Erythroblast (primary cell): ENCODE results near the gene MYO18A.
A peak's percentile ranks its signal among the peaks of the same experiment; 100 is the strongest.

ENCODE experiments used
- DNase-seq, 2 experiments: peaks; one replicate each; lab custom pipeline; 2025; lab: John Stamatoyannopoulos, UW
- GATA1 ChIP-seq: IDR thresholded peaks from 2 replicates; pipeline ENCODE4 v1.6.1; 2011; ENCODE audit warnings: low read depth, mild to moderate bottlenecking, control low read depth, low read length, moderate library complexity
- POLR2A ChIP-seq: IDR thresholded peaks from 2 replicates; pipeline ENCODE4 v1.6.1; 2011; ENCODE audit warnings: mild to moderate bottlenecking, low read length

MYO18A gene

DNA sequence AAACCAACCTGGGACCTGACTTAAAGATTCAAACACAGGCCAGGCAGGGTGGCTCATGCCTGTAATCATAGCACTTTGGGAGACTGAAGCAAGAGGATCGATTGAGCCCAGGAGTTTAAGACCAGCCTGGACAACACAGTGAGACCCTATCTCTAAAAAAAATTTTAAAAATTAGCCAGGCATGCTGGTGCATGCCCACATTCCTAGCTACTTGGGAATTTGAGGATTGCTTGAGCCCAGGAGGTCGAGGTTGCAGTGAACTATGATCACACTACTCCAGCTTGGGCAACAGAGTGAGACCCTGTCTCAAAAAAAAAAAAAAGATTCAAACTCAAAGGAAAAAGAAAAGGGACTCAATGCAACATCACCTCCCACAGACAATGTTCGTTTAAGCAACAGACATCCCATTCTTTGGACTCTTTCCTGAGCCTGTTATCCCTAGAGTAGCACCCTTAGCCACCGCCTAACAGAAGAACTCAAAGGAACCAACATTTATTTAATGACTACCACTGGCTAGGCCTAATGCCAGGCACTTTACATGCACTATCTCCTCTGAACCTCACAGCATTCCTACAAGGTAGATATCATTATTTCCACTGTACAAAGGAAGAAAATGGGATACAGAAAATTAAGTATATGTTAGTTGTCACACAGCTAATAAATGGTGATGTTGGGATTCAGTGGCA is 12.7 kb downstream of the MYO18A start:
- no peak for TF ChIP-seq GATA1
- TF ChIP-seq POLR2A = no peak
- DNase-seq = no peak

DNA sequence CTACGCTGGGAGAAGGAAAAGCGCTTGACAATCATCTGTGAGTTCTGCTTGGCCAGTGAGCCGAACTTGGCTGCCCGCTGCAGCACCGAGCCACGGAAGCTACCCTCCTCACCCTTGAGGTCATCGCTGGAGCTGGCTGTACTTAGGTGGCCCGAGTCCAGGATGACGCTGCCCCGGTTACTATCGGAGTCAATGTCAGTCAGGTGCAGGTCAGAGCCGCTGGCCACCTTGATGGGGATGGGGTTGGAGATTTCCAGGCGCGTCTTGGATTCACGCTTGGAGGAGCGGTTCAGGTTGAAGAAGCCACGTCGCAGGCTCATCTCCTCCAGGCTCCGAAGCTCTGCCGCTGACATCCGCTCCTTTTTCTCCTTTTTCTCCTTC is 13.7 kb downstream of the MYO18A start:
- no peak for DNase-seq
- TF ChIP-seq GATA1 = no peak
- TF ChIP-seq POLR2A = no peak

GRCh38 chr17:29165800-29166506 is 14.2 kb downstream of the MYO18A start:
- no peak for TF ChIP-seq GATA1
- TF ChIP-seq POLR2A = no peak
- DNase-seq = no peak

DNA sequence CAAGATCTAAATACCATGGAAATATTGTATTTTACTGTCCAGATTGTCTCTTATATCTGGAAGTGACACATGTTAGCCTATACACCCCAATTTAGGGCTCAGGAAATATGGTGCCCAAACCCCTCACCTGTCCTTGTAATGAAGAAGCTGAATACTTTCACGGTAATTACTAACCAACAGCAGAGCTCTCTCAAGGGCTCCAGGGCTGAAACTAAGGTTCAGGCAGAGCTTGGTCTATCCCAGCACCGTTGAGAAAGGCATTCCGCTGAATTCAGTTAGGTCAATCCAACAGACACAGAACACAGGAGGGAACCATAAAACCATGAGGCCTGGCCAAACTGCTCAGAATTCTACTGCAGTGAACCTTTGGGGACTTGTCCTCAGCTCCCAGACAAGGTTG is 14.9 kb downstream of the MYO18A start:
- TF ChIP-seq POLR2A (no peak), GATA1 (no peak)
- DNase-seq = no peak

- no peak for DNase-seq
- TF ChIP-seq GATA1 (no peak), POLR2A (no peak)
These were observed 16.6 kb downstream of the MYO18A start for GRCh38 chr17:29163563-29163962.

GRCh38 chr17:29162909-29163341 is 17.3 kb downstream of the MYO18A start:
- DNase-seq = peak; percentile 77 to 89
- TF ChIP-seq GATA1 (no peak), POLR2A (no peak)

- DNase-seq = no peak
- no peak for TF ChIP-seq POLR2A
- TF ChIP-seq GATA1 = no peak
These were observed 17.9 kb downstream of the MYO18A start for GRCh38 chr17:29162082-29162908.

DNA sequence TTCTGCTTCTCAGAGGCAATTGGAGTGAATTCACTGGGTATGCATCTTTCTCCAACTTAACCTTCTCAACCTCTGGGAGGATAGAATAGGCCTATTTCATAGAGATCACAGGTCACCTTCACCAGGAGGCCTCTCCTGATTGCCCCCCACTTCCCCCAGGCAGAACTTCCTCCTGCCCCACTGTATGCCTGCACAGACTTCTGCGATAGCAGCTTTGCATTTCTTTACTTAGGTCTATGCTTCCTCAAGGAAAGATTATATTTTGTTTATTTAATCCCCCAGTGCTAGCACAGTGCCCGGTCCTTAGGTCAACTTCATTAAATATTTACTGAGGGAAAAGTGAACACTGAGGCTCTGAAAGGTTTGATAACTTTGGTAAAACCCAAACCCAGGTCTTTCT is 19.9 kb downstream of the MYO18A start:
- DNase-seq = no peak

GRCh38 chr17:29159306-29159860 is 20.8 kb downstream of the MYO18A start:
- DNase-seq = no peak

More for the DNA sequence above, 19.9 kb downstream of the MYO18A start:
- TF ChIP-seq POLR2A (no peak), GATA1 (no peak)

GRCh38 chr17:29158488-29159275 is 21.5 kb downstream of the MYO18A start:
- TF ChIP-seq GATA1 (no peak), POLR2A (no peak)

More at GRCh38 chr17:29159306-29159860, 20.8 kb downstream of the MYO18A start:
- TF ChIP-seq POLR2A (no peak), GATA1 (no peak)

DNA sequence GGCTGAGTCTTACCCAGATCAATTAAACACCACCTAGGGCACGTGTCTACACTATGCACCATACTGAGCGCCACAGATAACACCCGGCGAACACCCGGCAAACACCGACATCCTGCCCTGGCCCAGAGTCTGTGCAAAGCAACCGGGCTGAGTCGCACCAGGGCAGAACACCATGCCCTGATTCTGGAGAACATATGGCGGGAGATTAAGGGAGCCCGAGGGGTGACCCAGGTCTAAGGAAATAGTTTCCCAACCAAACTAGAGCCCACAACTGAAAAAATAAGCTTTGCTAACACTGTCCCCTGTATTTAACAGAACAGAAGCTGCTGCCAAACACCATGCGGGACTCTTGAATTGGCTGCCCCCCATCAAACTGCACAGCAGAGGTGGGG is 22.1 kb downstream of the MYO18A start:
- TF ChIP-seq POLR2A (no peak), GATA1 (no peak)
- no peak for DNase-seq

More at GRCh38 chr17:29158488-29159275, 21.5 kb downstream of the MYO18A start:
- no peak for DNase-seq

- TF ChIP-seq GATA1 (no peak), POLR2A (no peak)
- no peak for DNase-seq
These were observed 22.9 kb downstream of the MYO18A start for GRCh38 chr17:29157310-29157709.

DNA sequence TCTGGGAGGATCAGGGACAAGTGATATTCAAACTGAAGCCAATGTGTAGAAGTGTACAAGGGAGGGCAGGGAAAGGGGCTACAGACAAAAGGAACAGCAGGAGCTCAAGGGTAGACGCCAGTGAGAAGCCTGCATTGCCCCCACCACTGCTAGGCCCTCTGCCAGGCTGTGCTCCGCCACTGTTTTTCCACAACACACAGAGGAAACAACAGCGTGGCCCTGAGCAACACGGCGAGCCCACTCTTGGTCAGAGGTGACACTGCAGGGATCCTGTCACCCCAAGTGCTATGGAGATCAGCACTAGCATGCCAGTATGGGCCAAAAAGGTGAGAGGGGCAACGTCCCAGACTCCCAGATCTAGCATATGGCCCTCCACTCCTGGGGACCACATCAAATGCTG is 23.4 kb downstream of the MYO18A start:
- TF ChIP-seq GATA1 (no peak), POLR2A (no peak)
- no peak for DNase-seq
